Measurements from ENCODE around the gene SCAMP4.

The SCAMP4 gene

DNA sequence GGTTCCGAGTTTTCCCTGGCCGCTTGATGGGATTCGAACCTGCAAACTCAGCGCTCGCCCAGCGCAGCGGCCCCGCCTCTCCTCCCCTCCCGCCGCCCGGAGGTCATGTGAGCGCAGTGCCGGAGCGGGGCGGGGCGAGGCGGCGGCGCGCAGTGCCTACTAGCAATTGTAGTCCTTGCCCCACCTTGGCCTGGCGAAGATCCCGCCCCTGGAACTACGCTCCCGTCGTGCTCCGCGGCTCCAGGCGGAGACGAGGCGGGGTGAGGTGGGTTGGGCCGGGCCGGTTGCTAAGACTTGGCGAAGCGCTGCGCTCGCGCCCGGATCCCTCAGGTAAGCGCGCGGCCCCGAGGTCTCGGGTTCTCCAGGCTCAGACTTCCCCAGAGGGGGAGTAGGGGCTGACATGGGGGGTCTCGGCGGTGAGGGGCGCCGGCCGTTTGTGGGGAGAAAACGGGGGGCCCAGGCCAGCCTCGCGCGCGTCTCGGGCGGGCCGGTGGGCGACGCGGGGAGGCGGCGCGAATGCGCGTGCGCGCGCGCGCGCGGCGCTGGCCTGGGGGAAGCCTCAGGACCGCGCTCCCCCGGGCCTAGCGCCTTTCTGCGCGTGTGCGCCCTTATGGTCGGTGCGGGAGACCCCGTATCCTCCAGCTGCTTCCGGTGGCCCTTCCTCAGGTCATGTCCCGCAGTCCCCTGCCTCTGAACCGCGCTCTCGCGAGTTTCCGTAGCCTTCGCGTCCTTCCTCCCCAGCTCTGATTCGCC, at the start of gene SCAMP4, which contains the start of gene ADAT3:
TSS of gene SCAMP4 (plus strand) at position 290 of the 753 bp plus-strand sequence. CDS start 9,621 bp downstream, outside the sequence.
TSS of gene ADAT3 (plus strand) at position 290 of the 753 bp plus-strand sequence. CDS start 6,649 bp downstream, outside the sequence.
- DNase-seq (ENCODE audit: low read depth in 1 of 2, low spot score in 1 of 2): peak; percentile 91 to 97

DNA sequence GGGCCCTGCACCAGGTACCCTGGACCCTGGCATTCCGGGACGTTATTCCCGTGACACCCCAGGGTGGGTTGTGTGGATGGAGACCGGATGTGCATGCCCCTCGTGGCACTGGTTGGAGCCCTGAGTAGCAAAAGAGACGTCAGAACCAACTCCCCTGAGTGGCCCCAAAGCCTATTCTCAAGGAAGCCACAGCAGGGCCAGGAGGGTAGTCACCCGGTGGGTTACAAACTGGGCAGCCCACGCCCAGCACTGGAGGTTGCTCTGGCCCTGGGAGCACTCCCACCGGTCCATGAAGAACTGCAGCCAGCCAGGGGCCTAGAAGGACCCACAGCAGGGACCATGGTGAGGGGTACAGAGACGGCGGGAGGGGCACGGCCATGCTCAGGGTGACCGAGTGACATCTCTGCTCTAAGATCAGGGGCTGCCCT, 49.4 kb upstream of the SCAMP4 start:
- no peak for DNase-seq (ENCODE audit: low read depth in 1 of 2, low spot score in 1 of 2)

GRCh38 chr19:1856345-1856697, 48.9 kb upstream of the SCAMP4 start:
- DNase-seq (ENCODE audit: low read depth in 1 of 2, low spot score in 1 of 2): no peak

DNA sequence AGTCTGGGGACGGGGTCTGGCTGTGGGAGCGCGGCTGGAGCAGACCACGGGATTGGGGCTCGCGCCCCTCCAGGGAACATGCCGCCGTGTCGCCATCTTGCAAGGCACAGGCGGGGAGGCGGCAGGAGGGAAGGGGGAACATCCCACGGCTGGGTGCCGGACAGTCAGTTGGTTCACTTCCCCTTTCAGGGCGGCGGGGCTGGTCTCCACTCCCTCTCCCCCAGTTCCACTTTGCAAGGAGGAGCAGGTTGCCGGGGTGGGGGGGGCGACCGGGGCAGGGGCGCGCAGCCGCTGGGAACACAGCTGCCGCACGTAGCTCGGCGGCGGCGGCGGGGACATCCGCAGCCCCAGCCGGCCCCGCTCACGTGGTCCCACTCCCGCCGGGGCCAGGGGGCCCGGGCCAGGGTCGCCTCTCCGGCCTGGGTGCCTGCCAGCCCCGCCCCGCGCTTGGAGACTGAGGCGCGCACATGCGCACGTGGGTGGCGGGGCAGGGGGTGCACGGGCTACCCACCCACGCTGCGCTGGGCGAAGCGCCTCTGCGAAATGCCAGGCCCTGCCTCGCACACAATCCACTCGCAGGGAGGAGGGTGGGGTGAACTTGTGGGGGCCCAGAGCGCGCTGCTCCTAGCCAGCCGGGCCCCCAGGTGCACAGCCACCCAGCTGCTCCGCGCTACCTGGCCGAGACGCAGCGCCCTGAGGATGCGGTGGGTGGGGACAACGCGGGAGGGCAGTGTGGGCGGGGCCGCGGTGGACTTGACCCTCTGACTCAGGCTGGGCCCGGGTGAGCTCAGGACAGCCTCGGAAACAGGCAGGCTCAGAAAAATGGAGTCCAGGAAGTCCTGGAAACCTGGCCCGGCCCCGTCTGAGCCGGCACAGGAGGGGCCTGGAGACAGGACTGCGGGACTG, 48.2 kb upstream of the SCAMP4 start:
- DNase-seq (ENCODE audit: low read depth in 1 of 2, low spot score in 1 of 2): no peak

GRCh38 chr19:1857648-1858326, 47.4 kb upstream of the SCAMP4 start:
- DNase-seq (ENCODE audit: low read depth in 1 of 2, low spot score in 1 of 2): no peak

GRCh38 chr19:1858412-1859081, 46.7 kb upstream of the SCAMP4 start:
- no peak for DNase-seq (ENCODE audit: low read depth in 1 of 2, low spot score in 1 of 2)

GRCh38 chr19:1859331-1859781, 45.8 kb upstream of the SCAMP4 start:
- no peak for DNase-seq (ENCODE audit: low read depth in 1 of 2, low spot score in 1 of 2)

DNA sequence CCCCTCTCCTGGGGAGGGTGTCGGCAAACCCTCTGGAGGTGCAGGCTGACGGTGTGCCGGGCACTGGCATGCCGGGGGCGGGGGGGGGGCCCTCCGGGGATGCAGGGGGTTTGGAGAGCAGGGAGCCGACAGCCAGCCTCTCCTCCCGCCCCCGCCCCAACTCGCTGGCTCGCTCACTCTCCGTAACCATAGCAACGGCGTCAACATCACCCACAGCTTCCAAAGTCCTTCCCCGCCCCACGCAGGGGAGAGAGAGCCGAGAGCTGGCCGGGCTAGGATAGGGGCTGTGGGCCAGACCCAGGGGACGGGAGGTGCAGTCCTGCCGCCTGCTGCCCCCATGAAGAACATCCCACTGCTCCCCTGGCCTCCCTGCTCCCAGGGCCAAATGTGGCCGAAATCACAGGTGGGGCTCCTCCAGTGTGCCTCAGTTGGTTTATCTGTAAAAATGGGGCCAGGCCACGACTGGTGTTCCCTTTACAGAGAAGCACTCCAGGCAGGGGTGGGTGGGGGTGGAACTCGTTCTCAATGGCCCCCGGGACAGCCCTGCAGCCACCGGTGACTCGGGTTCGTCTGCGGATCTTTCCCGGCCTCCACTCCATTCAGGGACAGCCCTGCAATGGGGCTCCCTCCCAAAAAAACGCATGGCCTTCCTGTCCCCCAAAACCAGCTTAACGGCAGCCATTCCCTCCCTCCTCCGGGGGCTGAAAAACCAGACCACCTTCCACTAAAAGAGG, 45.0 kb upstream of the SCAMP4 start:
- no peak for DNase-seq (ENCODE audit: low read depth in 1 of 2, low spot score in 1 of 2)

GRCh38 chr19:1860821-1861598, 44.2 kb upstream of the SCAMP4 start:
- no peak for DNase-seq (ENCODE audit: low read depth in 1 of 2, low spot score in 1 of 2)

DNA sequence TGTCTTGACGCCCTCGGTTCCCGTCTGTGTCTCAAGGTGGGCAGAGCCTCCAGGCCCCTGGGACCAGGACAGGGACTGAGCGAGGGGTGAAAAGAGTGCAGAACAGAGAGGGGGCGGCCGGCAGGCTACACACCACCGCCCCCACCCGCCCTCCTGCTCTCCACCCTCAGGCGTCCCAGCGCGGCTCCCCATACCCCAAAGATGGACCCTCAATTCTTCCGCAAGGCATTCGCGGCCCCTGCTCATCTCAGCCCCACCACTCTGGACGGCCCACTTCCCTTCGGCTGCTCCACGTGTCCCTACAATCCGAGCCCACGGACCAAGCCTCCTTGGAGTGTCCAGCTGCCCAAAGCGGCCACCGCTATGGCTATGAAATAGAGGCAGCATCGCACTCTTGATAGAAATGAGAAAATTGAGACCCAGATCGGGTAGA, 43.6 kb upstream of the SCAMP4 start:
- no peak for DNase-seq (ENCODE audit: low read depth in 1 of 2, low spot score in 1 of 2)

GRCh38 chr19:1862068-1862423, 43.2 kb upstream of the SCAMP4 start:
- DNase-seq (ENCODE audit: low read depth in 1 of 2, low spot score in 1 of 2): no peak

DNA sequence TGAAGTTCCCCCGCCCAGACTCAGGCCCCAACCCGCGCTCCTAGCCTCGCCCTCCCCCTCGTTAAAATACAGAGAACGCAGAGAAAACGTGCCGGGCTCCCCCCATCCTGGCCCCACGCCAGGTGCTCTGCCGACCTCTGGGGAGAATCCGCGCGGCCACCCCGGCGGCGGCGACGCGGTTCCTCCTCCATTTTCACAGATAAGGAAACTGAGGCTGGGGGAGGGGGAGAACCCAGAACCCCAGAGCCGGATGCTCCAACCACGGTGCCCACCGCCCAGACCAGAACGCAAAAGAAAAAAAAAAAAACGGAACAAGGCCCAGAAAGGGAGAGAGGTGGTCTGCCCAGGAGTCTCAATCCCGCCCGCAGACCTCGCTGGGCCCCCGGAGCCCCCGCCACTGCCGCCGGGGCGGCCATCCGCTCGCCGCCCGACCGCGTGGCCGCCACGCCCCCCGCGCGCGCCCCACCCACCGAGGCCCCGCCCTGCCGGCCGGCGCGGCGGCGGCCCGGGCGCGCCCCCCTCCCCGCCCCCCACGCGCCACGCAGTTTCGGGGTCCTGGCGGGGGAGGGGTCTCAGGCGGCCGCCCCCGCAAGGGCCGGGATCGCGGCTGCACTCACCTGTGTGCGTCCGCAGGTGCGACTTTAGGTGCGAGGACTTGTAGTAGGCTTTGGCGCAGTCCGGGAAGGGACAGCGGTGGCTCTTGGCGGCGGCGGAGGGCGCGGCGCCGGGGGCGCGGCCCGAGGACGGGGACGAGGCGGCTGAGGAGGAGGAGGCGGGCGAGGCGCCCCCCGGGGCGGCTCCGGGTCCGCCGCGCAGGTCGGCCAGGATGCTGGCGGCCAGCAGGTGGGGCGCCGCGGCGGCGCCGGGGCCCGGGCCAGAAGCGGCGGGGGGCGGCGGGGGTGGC, 42.5 kb upstream of the SCAMP4 start:
- no peak for DNase-seq (ENCODE audit: low read depth in 1 of 2, low spot score in 1 of 2)

GRCh38 chr19:1863328-1863637, 41.9 kb upstream of the SCAMP4 start, which contains the start of gene KLF16:
TSS of gene KLF16 (minus strand) at chr19:1863579. CDS start at chr19:1863497, 82 bp downstream.
- no peak for DNase-seq (ENCODE audit: low read depth in 1 of 2, low spot score in 1 of 2)

DNA sequence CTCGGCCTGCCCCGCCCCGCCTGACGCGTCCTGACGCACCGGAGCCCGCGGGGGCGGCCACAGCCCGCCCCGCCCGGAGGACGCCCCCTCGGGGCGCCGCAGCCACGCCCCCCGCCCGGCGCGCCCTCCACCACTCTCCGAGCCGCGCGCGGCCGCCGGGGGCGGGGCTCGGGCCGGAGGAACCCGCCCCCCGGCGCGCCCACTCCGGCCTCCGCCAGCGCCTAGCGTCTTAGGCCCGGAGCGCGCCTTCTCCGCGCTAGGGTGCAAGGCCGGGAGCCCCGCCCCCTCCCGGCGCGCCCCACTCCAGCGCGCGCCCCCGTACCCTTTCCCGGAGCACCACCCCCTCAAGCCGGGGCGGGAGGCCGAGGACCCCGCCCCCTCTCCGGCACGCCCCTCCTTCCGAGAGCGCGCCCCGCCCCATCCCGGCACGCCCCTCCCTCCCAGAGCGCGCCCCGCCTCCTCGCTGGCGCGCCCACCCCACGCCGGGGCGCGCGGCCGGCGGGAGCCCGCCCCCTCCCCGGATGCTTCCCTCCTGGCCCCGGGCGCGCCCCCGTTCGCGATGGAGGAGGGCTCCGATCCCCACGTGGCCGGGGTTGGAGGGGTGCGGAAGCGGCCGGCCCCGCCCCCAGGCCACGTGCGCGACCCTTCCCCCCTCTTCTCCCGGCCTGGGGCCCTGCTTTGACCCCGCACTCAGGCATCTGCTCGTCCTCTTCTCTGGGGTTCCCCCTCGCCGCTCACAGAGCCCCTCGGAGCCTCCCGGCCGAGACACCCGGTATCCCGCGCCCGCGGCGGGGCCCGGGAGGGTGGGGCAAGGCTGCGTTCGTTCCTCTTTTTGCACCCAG, 41.3 kb upstream of the SCAMP4 start:
- DNase-seq (ENCODE audit: low read depth in 1 of 2, low spot score in 1 of 2): peak; percentile 89

DNA sequence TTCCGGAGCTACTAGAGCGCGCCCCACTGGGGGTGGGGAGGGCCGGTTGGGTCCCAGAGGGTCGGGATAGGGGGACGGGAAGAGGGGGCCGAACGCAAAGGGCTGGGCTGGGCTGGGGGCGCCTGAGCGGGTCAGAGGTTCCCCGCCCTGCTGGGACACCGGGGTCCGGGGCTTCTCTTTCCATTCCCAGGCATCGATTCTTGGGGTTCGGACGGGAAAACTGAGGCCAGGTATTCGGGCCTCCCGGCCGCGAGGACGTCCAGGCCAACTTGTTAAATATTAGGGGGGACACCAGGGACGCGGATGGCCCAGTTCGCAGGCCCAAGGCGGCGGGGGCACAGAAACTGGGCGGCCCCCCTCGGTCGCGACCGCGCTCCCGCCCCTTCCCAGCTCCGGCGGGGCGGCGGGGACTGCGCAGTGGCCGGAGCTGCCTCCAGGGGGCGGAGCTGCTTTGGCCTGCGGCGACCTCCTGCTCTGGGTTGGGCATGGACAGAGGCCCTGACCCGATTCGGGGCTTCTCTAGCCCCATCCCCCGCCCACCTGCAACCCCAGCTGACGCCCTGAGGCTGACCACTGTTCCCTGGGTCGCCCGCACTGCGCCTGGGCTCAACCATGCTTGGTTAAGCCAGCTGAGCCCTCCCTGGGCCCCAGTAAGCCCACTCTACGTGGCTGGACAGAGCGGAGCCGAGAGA, 40.6 kb upstream of the SCAMP4 start:
- DNase-seq (ENCODE audit: low read depth in 1 of 2, low spot score in 1 of 2): no peak

- DNase-seq (ENCODE audit: low read depth in 1 of 2, low spot score in 1 of 2): no peak
Measured at GRCh38 chr19:1865172-1866010, 39.8 kb upstream of the SCAMP4 start.

Data from activated CD4-positive, alpha-beta T cell treated with anti-CD3 and anti-CD28 coated beads, Interleukin-2, amount 50 U/mL, for 24 hours (primary cell).